ENCODE results near the gene TRPC4. TPM values are rescaled to one million over a fixed set of nuclear protein-coding genes. Genes with fewer than 3 reads are reported as not detected.

Gene TRPC4
- polyA plus RNA-seq, 3 donors = not detected

GRCh38 chr13:37795326-37795725 lies 74.2 kb downstream of the TRPC4 start:
- H3K27ac Mint-ChIP-seq = no peak overlapping the region
- H3K79me2 ChIP-seq (ENCODE audit: insufficient read depth, low read length) = no peaks in the 10 kb centered on the region
- H3K27ac ChIP-seq (ENCODE audit: low read depth in 1 of 2, low read length in 2 of 2) = no peak overlapping the region
- no peaks in the 10 kb centered on the region for H3K27me3 ChIP-seq (ENCODE audit: control insufficient read depth in 2 of 2, insufficient read depth in 2 of 2, low read length in 2 of 2)
- no peak overlapping the region for H3K9ac ChIP-seq (ENCODE audit: insufficient read depth, low read length, poor library complexity, severe bottlenecking)
- H2AFZ ChIP-seq (ENCODE audit: insufficient read depth, low read depth, low read length, poor library complexity, severe bottlenecking) = no peak overlapping the region
- no peaks in the 10 kb centered on the region for H3K36me3 Mint-ChIP-seq
- TF ChIP-seq, protein P1, sequence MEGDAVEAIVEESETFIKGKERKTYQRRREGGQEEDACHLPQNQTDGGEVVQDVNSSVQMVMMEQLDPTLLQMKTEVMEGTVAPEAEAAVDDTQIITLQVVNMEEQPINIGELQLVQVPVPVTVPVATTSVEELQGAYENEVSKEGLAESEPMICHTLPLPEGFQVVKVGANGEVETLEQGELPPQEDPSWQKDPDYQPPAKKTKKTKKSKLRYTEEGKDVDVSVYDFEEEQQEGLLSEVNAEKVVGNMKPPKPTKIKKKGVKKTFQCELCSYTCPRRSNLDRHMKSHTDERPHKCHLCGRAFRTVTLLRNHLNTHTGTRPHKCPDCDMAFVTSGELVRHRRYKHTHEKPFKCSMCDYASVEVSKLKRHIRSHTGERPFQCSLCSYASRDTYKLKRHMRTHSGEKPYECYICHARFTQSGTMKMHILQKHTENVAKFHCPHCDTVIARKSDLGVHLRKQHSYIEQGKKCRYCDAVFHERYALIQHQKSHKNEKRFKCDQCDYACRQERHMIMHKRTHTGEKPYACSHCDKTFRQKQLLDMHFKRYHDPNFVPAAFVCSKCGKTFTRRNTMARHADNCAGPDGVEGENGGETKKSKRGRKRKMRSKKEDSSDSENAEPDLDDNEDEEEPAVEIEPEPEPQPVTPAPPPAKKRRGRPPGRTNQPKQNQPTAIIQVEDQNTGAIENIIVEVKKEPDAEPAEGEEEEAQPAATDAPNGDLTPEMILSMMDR (IDR thresholded peaks at IDR 0.05) = no peak
- no peaks in the 10 kb centered on the region for H3K4me1 ChIP-seq (ENCODE audit: control insufficient read depth in 1 of 2, insufficient read depth in 2 of 2, low read length in 2 of 2)
- no peaks in the 10 kb centered on the region for H3K9me3 ChIP-seq (replicated peaks in 1 of 2; ENCODE audit: control insufficient read depth in 1 of 2, insufficient read depth in 1 of 2, low read length in 2 of 2)
- H3K27me3 Mint-ChIP-seq (ENCODE audit: low read depth in 3 of 3) = no peaks in the 10 kb centered on the region
- H3K4me3 ChIP-seq (replicated peaks in 1 of 3; ENCODE audit: low read depth in 2 of 3, low read length in 3 of 3) = no peak overlapping the region
- no peaks in the 10 kb centered on the region for H3K4me1 Mint-ChIP-seq
- no peaks in the 10 kb centered on the region for H3K36me3 ChIP-seq (replicated peaks in 1 of 2; ENCODE audit: control insufficient read depth in 1 of 2, insufficient read depth in 2 of 2, low read length in 2 of 2)
- DNase-seq = no peak
- intact Hi-C loops (cut with micrococcal nuclease) = no loop called here
- no peak overlapping the region for H3K4me2 ChIP-seq (replicated peaks; ENCODE audit: extremely low read depth, low read length, poor library complexity, severe bottlenecking)
- peaks cover 0 to 2% (median 0%) of the 10 kb centered on the region in 7 donors for H3K9me3 Mint-ChIP-seq
- H4K20me1 ChIP-seq (ENCODE audit: insufficient read depth, low read length) = no peaks in the 10 kb centered on the region
- H3K4me3 Mint-ChIP-seq = no peak overlapping the region

DNA sequence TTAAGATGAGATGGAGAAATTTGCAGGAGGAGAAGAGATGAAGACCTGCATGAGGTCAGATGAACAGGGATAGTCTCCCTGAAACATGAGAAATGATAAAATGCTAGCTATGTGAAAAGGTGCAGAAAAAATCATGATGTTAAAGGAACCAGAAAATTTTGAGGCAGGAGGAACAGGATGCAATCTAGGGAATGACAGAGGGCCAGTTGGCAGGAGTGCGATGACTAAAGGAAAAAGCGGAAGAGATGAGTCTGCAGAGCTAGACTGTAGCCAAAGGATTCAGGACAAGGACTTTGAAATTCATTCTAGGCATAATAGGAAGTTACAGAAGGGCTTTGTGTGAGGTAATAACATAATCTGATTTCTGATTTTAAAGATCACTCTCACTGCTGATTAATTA lies 77.9 kb downstream of the TRPC4 start:
- H2AFZ ChIP-seq (ENCODE audit: insufficient read depth, low read depth, low read length, poor library complexity, severe bottlenecking) = no peak overlapping the region
- H3K27me3 ChIP-seq (ENCODE audit: control insufficient read depth in 2 of 2, insufficient read depth in 2 of 2, low read length in 2 of 2) = no peaks in the 10 kb centered on the region
- no peak overlapping the region for H3K9ac ChIP-seq (ENCODE audit: insufficient read depth, low read length, poor library complexity, severe bottlenecking)
- Mint-ChIP-seq H3K9me3 (peaks cover 0 to 2% (median 0%) of the 10 kb centered on the region in 7 donors), H3K27me3 (ENCODE audit: low read depth in 3 of 3) (no peaks in the 10 kb centered on the region), H3K4me3 (no peak overlapping the region), H3K36me3 (no peaks in the 10 kb centered on the region), H3K27ac (no peak overlapping the region), H3K4me1 (no peaks in the 10 kb centered on the region)
- no peaks in the 10 kb centered on the region for H4K20me1 ChIP-seq (ENCODE audit: insufficient read depth, low read length)
- no peaks in the 10 kb centered on the region for H3K4me1 ChIP-seq (ENCODE audit: control insufficient read depth in 1 of 2, insufficient read depth in 2 of 2, low read length in 2 of 2)
- no peak overlapping the region for H3K27ac ChIP-seq (ENCODE audit: low read depth in 1 of 2, low read length in 2 of 2)
- TF ChIP-seq, protein P1 (IDR thresholded peaks at IDR 0.05) = no peak
- H3K79me2 ChIP-seq (ENCODE audit: insufficient read depth, low read length) = no peaks in the 10 kb centered on the region
- H3K36me3 ChIP-seq (replicated peaks in 1 of 2; ENCODE audit: control insufficient read depth in 1 of 2, insufficient read depth in 2 of 2, low read length in 2 of 2) = no peaks in the 10 kb centered on the region
- no peak for DNase-seq
- intact Hi-C loops (cut with micrococcal nuclease) = no loop called here
- H3K4me3 ChIP-seq (replicated peaks in 1 of 3; ENCODE audit: low read depth in 2 of 3, low read length in 3 of 3) = no peak overlapping the region
- 94% methylated on average over 2 of the region's 2 CpGs for WGBS (ENCODE audit: insufficient coverage)
- no peak overlapping the region for H3K4me2 ChIP-seq (replicated peaks; ENCODE audit: extremely low read depth, low read length, poor library complexity, severe bottlenecking)
- H3K9me3 ChIP-seq (replicated peaks in 1 of 2; ENCODE audit: control insufficient read depth in 1 of 2, insufficient read depth in 1 of 2, low read length in 2 of 2) = no peaks in the 10 kb centered on the region

Measured in CD14-positive monocyte (primary cell).